Measurements from ENCODE around the gene SLC49A3.

DNA sequence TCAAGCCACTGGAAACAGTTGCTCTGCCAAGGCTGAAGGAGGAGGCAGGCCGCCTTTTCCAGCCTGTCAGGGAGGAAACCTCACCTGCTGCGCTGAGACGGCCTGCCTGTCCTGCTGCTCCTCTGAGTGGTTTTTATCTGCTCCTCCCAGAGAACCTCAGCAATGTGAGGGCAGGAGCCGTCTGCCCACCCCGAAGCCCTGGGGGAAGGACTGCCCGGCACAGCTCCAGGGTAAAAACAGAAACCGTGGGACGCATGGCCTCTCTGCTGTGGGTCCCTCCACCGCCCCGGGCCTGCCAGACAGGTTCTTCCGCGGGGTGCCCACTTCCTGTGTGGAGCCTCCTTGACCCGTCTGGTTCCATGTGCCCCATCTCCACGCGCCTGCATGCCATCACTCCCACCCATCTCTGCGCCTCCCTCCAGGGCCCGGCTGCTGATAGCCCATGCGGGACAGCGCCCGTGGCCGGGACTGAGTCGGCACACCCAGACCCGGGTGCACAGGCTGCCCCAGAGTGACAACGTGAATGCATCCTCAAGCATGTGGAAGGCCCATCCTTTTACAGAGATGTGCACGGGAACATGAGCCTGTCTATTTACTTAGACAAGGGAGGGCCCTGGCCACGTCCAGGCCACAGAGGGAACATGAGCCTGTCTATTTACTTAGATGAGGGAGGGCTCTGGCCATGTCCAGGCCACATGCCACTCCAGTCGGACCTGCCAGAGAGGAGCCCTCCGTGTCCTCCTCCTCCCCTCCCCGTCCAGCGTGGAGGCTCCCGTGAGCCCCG lies 4.0 kb upstream of the SLC49A3 start:
- TF ChIP-seq EZH2 (IDR thresholded peaks at IDR 0.05; ENCODE audit: low read depth, unreplicated experiment) = no peak
- TF ChIP-seq, protein P1, sequence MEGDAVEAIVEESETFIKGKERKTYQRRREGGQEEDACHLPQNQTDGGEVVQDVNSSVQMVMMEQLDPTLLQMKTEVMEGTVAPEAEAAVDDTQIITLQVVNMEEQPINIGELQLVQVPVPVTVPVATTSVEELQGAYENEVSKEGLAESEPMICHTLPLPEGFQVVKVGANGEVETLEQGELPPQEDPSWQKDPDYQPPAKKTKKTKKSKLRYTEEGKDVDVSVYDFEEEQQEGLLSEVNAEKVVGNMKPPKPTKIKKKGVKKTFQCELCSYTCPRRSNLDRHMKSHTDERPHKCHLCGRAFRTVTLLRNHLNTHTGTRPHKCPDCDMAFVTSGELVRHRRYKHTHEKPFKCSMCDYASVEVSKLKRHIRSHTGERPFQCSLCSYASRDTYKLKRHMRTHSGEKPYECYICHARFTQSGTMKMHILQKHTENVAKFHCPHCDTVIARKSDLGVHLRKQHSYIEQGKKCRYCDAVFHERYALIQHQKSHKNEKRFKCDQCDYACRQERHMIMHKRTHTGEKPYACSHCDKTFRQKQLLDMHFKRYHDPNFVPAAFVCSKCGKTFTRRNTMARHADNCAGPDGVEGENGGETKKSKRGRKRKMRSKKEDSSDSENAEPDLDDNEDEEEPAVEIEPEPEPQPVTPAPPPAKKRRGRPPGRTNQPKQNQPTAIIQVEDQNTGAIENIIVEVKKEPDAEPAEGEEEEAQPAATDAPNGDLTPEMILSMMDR (conservative IDR thresholded peaks at IDR 0.05; ENCODE audit: low read depth in 2 of 2) = no peak
- TF ChIP-seq, protein P2, sequence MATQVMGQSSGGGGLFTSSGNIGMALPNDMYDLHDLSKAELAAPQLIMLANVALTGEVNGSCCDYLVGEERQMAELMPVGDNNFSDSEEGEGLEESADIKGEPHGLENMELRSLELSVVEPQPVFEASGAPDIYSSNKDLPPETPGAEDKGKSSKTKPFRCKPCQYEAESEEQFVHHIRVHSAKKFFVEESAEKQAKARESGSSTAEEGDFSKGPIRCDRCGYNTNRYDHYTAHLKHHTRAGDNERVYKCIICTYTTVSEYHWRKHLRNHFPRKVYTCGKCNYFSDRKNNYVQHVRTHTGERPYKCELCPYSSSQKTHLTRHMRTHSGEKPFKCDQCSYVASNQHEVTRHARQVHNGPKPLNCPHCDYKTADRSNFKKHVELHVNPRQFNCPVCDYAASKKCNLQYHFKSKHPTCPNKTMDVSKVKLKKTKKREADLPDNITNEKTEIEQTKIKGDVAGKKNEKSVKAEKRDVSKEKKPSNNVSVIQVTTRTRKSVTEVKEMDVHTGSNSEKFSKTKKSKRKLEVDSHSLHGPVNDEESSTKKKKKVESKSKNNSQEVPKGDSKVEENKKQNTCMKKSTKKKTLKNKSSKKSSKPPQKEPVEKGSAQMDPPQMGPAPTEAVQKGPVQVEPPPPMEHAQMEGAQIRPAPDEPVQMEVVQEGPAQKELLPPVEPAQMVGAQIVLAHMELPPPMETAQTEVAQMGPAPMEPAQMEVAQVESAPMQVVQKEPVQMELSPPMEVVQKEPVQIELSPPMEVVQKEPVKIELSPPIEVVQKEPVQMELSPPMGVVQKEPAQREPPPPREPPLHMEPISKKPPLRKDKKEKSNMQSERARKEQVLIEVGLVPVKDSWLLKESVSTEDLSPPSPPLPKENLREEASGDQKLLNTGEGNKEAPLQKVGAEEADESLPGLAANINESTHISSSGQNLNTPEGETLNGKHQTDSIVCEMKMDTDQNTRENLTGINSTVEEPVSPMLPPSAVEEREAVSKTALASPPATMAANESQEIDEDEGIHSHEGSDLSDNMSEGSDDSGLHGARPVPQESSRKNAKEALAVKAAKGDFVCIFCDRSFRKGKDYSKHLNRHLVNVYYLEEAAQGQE (IDR thresholded peaks at IDR 0.05; ENCODE audit: unreplicated experiment) = no peak
